Stomach (tissue), 9 donors: ENCODE results near the gene WBP2. TPM values are rescaled to one million over a fixed set of nuclear protein-coding genes. Genes with fewer than 3 reads are reported as not detected.

ENCODE experiments used
- DNase-seq, 2 donors: peaks; one replicate each; pipeline versions ENCODE4 v3.0.0 to v3.0.0-alpha.2; 2013 to 2019
- H3K27ac ChIP-seq, 5 donors: fragments of 200-600 bp in 4 of 5; sonication (generic) in 4 of 5; one replicate each; pipeline ENCODE4 v1.5.1; 2013 to 2019; ENCODE audit warnings: mild to moderate bottlenecking in 1 of 5, moderate library complexity in 1 of 5
- H3K27me3 ChIP-seq, 3 donors: fragments of 200-600 bp; sonication (generic); one replicate each; pipeline ENCODE4 v1.5.1; 2017 to 2019; ENCODE audit warnings: mixed run types in 1 of 3
- H3K36me3 ChIP-seq, 4 donors: fragments of 200-600 bp; sonication (generic); 1 replicate in 3 of 4; 2 replicates in 1 of 4; pipeline ENCODE4 v1.5.1; 2016 to 2019
- H3K4me1 ChIP-seq, 4 donors: fragments of 200-600 bp; sonication (generic); one replicate each; pipeline ENCODE4 v1.5.1; 2016 to 2019
- H3K4me3 ChIP-seq, 4 donors: fragments of 200-600 bp; sonication (generic) in 3 of 4; one replicate each; pipeline ENCODE4 v1.5.1; 2016 to 2019; ENCODE audit warnings: mild to moderate bottlenecking in 1 of 4
- H3K9me3 ChIP-seq, 4 donors: fragments of 200-600 bp; sonication (generic); one replicate each; pipeline ENCODE4 v1.5.1; 2016 to 2019
- EP300 ChIP-seq: sonication (generic); formaldehyde crosslinking; IDR thresholded peaks from one replicate; pipeline ENCODE4 v1.6.1; 2017; ENCODE audit warnings: antibody characterized with exemption
- POLR2A ChIP-seq, 4 donors: fragments of 450-650 bp; IDR thresholded peaks; one replicate each; pipeline ENCODE4 v1.6.1; 2016; ENCODE audit warnings: antibody characterized with exemption in 4 of 4, control low read depth in 2 of 4, mild to moderate bottlenecking in 1 of 4, moderate library complexity in 1 of 4
- POLR2AphosphoS5 ChIP-seq, 3 donors: sonication (generic); formaldehyde crosslinking; IDR thresholded peaks; one replicate each; pipeline ENCODE4 v1.6.1; 2016; ENCODE audit warnings: antibody characterized with exemption in 3 of 3
- WGBS, 5 donors: extraction: QIAGEN DNeasy Blood & Tissue Kit in 3 of 5; methylation state at CpG; one replicate each; pipeline versions ENCODE4 v1.1.5 to v1.1.7; 2013 to 2018; 5-methylcytosine and 5-hydroxymethylcytosine counted together
- intact Hi-C: fragments of 100-400 bp; cut with DNase I; formaldehyde crosslinking; loops from one replicate; pipeline ENCODE4 v1.15.1; 2023; ENCODE audit warnings: low total_unique reads
- polyA plus RNA-seq, 3 donors: library from polyadenylated mRNA; stranded (reverse); fragments of 200-250 nt; gene quantifications; one replicate each; pipeline ENCODE4 v1.2.3, GENCODE V29; 2013
- total RNA-seq, 5 donors: library from RNA; depleted of rRNA; stranded (reverse); fragments of >200 nt; gene quantifications; one replicate each; pipeline versions ENCODE4 v1.1.0 to v1.2.3, GENCODE V29; 2014 to 2016
- TF ChIP-seq, protein P1 (sequence below), 7 experiments: fragments of 450-650 bp in 4 of 7; fragments of 200-600 bp in 3 of 7; sonication (generic) in 3 of 7; IDR thresholded peaks; one replicate each; pipeline ENCODE4 v1.5.1; 2016 to 2019; ENCODE audit warnings: antibody characterized with exemption in 7 of 7, control low read depth in 2 of 7, mild to moderate bottlenecking in 1 of 7
- donor health status: healthy with polysubstance abuse.
- donor health status: Bipolar disorder and iron deficiency.
- donor health status: healthy.

Gene WBP2
- total and polyA plus RNA-seq, 8 donors, result 28.6 to 122 (median 72.5) TPM

DNA sequence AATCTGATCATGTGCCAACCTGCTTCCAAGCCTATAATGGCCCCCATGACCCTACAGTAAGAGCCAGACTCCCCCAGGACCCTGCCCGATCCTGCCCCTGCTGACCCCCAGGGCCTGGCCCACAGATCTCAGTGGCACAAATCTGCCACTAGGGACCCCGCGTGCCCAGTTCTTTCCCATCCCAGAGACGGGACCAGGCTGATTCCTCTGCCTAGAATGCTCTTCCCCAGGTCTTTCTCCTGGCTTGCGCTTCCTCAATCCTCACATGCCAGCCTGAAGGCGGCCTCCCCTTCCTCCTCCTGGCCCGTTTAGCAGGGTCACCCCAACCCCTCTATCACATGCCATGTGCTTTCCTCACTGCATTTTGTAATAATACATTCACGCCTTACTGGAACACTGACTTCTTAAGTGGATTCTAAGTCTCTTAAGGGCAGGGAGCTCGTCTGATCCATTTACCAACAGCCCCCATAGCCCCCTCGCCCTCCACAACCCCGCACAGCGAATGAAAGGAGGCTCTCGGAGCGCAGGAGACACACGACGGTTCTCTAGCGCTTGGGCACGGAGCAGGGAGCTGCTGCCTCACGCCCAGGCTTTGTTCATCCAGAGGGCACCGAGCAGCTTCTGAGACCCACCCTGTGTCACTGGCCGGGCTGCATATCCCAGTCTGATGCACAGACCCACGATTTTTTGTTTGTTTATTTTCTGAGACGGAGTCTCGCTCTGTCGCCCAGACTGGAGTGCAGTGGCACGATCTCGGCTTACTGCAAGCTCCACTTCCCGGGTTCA lies 40.4 kb upstream of the WBP2 start:
- no peaks in the 10 kb centered on the region for H3K9me3 ChIP-seq
- H3K4me1 ChIP-seq, result peaks cover 19 to 60% (median 44%) of the 10 kb centered on the region in 4 donors
- DNase-seq, result peak in 1 of 2 donors; percentile 43
- WGBS, 5 donors, result 21 to 27% (median 22%) methylated on average over 28 of the region's 28 CpGs
- no peak for TF ChIP-seq EP300
- TF ChIP-seq, protein P1, sequence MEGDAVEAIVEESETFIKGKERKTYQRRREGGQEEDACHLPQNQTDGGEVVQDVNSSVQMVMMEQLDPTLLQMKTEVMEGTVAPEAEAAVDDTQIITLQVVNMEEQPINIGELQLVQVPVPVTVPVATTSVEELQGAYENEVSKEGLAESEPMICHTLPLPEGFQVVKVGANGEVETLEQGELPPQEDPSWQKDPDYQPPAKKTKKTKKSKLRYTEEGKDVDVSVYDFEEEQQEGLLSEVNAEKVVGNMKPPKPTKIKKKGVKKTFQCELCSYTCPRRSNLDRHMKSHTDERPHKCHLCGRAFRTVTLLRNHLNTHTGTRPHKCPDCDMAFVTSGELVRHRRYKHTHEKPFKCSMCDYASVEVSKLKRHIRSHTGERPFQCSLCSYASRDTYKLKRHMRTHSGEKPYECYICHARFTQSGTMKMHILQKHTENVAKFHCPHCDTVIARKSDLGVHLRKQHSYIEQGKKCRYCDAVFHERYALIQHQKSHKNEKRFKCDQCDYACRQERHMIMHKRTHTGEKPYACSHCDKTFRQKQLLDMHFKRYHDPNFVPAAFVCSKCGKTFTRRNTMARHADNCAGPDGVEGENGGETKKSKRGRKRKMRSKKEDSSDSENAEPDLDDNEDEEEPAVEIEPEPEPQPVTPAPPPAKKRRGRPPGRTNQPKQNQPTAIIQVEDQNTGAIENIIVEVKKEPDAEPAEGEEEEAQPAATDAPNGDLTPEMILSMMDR (IDR thresholded peaks at IDR 0.05), result peak in 2 of 7 experiments; percentile 5 to 19
- peak overlapping the region; percentile 91 to 97 (median 94) for H3K27ac ChIP-seq
- H3K27me3 ChIP-seq, result no peaks in the 10 kb centered on the region
- peak overlapping the region; percentile 74 to 85 (median 80) for H3K4me3 ChIP-seq
- intact Hi-C loops, result no loop called here
- H3K36me3 ChIP-seq, result peaks cover 35 to 56% (median 49%) of the 10 kb centered on the region in 4 donors

DNA sequence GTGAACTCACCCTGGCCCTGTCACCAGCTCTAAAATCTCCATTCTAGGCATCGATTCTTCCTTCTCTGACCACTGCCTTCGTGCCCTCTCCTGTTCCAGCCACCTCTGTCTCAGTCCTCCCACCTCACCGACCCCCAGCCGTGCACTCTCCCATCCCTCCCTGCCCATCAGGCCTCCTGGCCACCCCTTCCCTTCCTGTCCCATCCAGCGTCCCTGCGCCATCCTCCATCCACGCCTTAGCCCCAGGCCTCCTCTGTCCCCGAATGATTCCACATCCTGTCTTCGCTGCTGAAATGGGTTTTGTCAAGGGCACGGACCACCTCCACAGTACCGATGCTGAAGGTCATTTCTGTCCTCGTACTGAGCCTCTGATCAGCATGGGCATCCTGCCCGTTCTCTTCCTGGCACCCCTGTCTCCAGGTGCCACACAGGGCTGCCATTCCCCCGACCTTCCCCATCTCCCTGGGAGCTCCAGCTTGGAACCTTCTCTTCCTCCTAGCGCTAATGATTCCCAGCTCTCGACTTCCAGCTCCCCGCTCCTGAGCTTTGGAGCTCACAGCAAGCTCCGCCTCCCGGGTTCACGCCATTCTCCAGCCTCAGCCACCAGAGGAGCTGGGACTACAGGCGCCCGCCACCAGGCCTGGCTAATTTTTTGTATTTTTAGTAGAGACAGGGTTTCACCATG lies 39.1 kb upstream of the WBP2 start:
- no peaks in the 10 kb centered on the region for H3K9me3 ChIP-seq
- peaks cover 19 to 60% (median 44%) of the 10 kb centered on the region in 4 donors for H3K4me1 ChIP-seq
- intact Hi-C loops, result no loop called here
- TF ChIP-seq POLR2A (IDR thresholded peaks at IDR 0.05), result no peak
- TF ChIP-seq POLR2AphosphoS5 (IDR thresholded peaks at IDR 0.05), result no peak
- TF ChIP-seq, protein P1 (IDR thresholded peaks at IDR 0.05), result no peak
- TF ChIP-seq EP300, result no peak
- WGBS, 5 donors, result 77 to 81% (median 79%) methylated on average over 22 of the region's 22 CpGs
- no peak overlapping the region for H3K4me3 ChIP-seq
- H3K27ac ChIP-seq, result peak overlapping the region in 3 of 5 donors; percentile 7 to 97 (median 94)
- H3K27me3 ChIP-seq, result no peaks in the 10 kb centered on the region
- peak in 1 of 2 donors; percentile 33 for DNase-seq
- peaks cover 38 to 54% (median 49%) of the 10 kb centered on the region in 4 donors for H3K36me3 ChIP-seq

DNA sequence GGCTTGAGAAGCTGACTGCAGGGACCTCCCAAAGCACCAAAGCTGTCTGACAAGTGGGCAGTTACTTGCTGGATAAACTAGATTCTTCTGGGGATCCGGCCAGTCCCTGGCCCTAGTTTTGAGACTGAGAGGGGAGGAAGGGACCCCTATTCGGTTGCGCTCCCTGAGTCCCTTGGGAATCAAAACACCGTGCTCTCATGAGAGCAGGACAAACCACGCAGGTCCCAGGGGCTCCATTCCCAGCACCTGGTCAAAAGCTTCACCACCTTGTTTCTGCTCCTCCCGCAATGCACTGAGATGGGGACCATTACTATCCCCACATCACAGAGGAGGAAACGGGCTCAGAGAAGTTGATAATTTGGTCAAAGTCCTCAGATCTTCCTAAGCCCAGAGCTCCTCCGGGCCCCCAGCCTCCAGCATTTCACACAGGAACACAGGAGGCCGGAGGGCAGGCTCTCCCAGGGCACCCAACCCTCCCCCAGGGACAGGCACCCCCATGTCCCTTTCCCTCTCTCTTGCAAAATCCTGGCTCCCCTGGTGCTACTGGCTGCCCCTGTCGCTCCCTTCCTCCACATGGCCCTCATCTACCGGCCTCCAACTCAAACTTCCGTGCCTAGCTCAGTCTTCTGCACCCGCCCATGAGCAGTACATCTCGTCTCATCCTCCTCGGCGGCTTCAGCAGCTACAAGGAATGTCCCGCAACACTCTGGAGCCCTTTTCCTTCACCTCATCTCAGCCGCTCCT lies 38.3 kb upstream of the WBP2 start:
- Histone ChIP-seq H3K4me3 (no peak overlapping the region), H3K27me3 (no peaks in the 10 kb centered on the region), H3K4me1 (peaks cover 19 to 60% (median 44%) of the 10 kb centered on the region in 4 donors), H3K9me3 (no peaks in the 10 kb centered on the region), H3K27ac (peak overlapping the region in 2 of 5 donors; percentile 24 to 39), H3K36me3 (peaks cover 31 to 52% (median 46%) of the 10 kb centered on the region in 4 donors)
- DNase-seq, result no peak
- 88 to 91% (median 88%) methylated on average over 16 to 18 of the region's 18 CpGs for WGBS, 5 donors
- TF ChIP-seq POLR2AphosphoS5 (IDR thresholded peaks at IDR 0.05) (no peak), EP300 (no peak), POLR2A (IDR thresholded peaks at IDR 0.05) (no peak)
- TF ChIP-seq, protein P1 (IDR thresholded peaks at IDR 0.05), result no peak
- intact Hi-C loops, result no loop called here
